DOHH2 (cell line): ENCODE results near the gene FMR1.

Experiments used
- H3F3A ChIP-seq: fragments of 200-600 bp; sonication (generic), shearing (Covaris generic); 2 replicates; pipeline ENCODE4 v1.6.0; 2016; ENCODE audit warnings: antibody characterized with exemption, mild to moderate bottlenecking; ENCODE audit not compliant: control insufficient read depth, insufficient read depth
- H3K27ac ChIP-seq: fragments of 200-600 bp; sonication (generic); 2 replicates; pipeline ENCODE4 v1.5.1; 2014; ENCODE audit warnings: low read depth, mild to moderate bottlenecking, low read length, moderate library complexity
- H3K27me3 ChIP-seq: fragments of 200-600 bp; sonication (generic); 2 replicates; pipeline ENCODE4 v1.6.1; 2014; ENCODE audit warnings: mild to moderate bottlenecking, low read length, mixed read lengths; ENCODE audit not compliant: control insufficient read depth
- H3K36me3 ChIP-seq: fragments of 200-600 bp; sonication (generic); 2 replicates; pipeline ENCODE4 v1.6.1; 2014; ENCODE audit warnings: mild to moderate bottlenecking, low read length, moderate library complexity, mixed read lengths; ENCODE audit not compliant: control insufficient read depth
- H3K4me1 ChIP-seq: fragments of 200-600 bp; sonication (generic); 2 replicates; pipeline ENCODE4 v1.6.1; 2014; ENCODE audit warnings: mild to moderate bottlenecking, low read length, mixed read lengths; ENCODE audit not compliant: control insufficient read depth
- H3K4me2 ChIP-seq: fragments of 200-600 bp; sonication (generic); 2 replicates; pipeline ENCODE4 v1.6.0; 2014; ENCODE audit warnings: mild to moderate bottlenecking, low read length, moderate library complexity
- H3K4me3 ChIP-seq: fragments of 200-600 bp; sonication (generic); 2 replicates; pipeline ENCODE4 v1.5.1; 2014; ENCODE audit warnings: mild to moderate bottlenecking, low read length, mixed read lengths
- H3K79me2 ChIP-seq: fragments of 200-600 bp; sonication (generic); 2 replicates; pipeline ENCODE4 v1.6.1; 2014; ENCODE audit warnings: mild to moderate bottlenecking, low read length, mixed read lengths; ENCODE audit not compliant: control insufficient read depth
- H3K9me2 ChIP-seq: fragments of 200-600 bp; sonication (generic); replicated peaks from 2 replicates; pipeline ENCODE4 v1.6.1; 2014; ENCODE audit warnings: mild to moderate bottlenecking, low read length, mixed read lengths; ENCODE audit not compliant: control insufficient read depth
- H3K9me3 ChIP-seq: fragments of 200-600 bp; sonication (generic); 2 replicates; pipeline ENCODE4 v1.6.1; 2014; ENCODE audit warnings: antibody characterized with exemption, low read length, mixed read lengths; ENCODE audit not compliant: control insufficient read depth, insufficient read depth
- H4K20me1 ChIP-seq: fragments of 200-600 bp; sonication (generic); 2 replicates; pipeline ENCODE4 v1.6.0; 2014; ENCODE audit warnings: low read depth, mild to moderate bottlenecking, antibody characterized with exemption, low read length, moderate library complexity; ENCODE audit not compliant: control insufficient read depth, insufficient read depth
- CTCF ChIP-seq: fragments of 200-600 bp; sonication (generic); IDR thresholded peaks from one replicate; pipeline ENCODE4 v1.5.1; 2014; ENCODE audit warnings: antibody characterized with exemption, mild to moderate bottlenecking, low read depth, low read length; ENCODE audit not compliant: poor library complexity, severe bottlenecking
- EZH2phosphoT487 ChIP-seq: fragments of 200-600 bp; sonication (generic); IDR thresholded peaks from 2 replicates; pipeline ENCODE4 v1.6.1; 2017; ENCODE audit warnings: borderline replicate concordance, mild to moderate bottlenecking, antibody characterized with exemption, low read length, moderate library complexity, mixed read lengths

Gene FMR1

GRCh38 chrX:147901461-147902126 is 10.1 kb upstream of the FMR1 start:
- Histone ChIP-seq H3K9me2 (no peaks in the 10 kb centered on the region), H3K27me3 (no peaks in the 10 kb centered on the region), H3K36me3 (no peaks in the 10 kb centered on the region), H3K79me2 (no peaks in the 10 kb centered on the region), H3K9me3 (no peaks in the 10 kb centered on the region), H4K20me1 (no peaks in the 10 kb centered on the region), H3K4me3 (no peak overlapping the region), H3K27ac (no peak overlapping the region), H3K4me1 (no peaks in the 10 kb centered on the region), H3K4me2 (no peak overlapping the region), H3F3A (no peaks in the 10 kb centered on the region)
- TF ChIP-seq CTCF: no peak

GRCh38 chrX:147902270-147902669 is 9.4 kb upstream of the FMR1 start:
- Histone ChIP-seq H3K9me2 (no peaks in the 10 kb centered on the region), H3K36me3 (no peaks in the 10 kb centered on the region), H3K4me2 (no peak overlapping the region), H3K4me1 (no peaks in the 10 kb centered on the region), H3K27me3 (no peaks in the 10 kb centered on the region), H4K20me1 (no peaks in the 10 kb centered on the region), H3F3A (no peaks in the 10 kb centered on the region), H3K4me3 (no peak overlapping the region), H3K79me2 (no peaks in the 10 kb centered on the region), H3K9me3 (no peaks in the 10 kb centered on the region), H3K27ac (no peak overlapping the region)
- no peak for TF ChIP-seq CTCF
- TF ChIP-seq EZH2phosphoT487: no peak

- H3K9me3 ChIP-seq: no peaks in the 10 kb centered on the region
- no peaks in the 10 kb centered on the region for H4K20me1 ChIP-seq
- peaks cover 11% of the 10 kb centered on the region for H3K79me2 ChIP-seq
- H3K36me3 ChIP-seq: no peaks in the 10 kb centered on the region
- no peak overlapping the region for H3K27ac ChIP-seq
- peaks cover 6% of the 10 kb centered on the region for H3K4me1 ChIP-seq
- no peak overlapping the region for H3K4me3 ChIP-seq
- H3F3A ChIP-seq: no peaks in the 10 kb centered on the region
- TF ChIP-seq CTCF: no peak
- no peak for TF ChIP-seq EZH2phosphoT487
- H3K27me3 ChIP-seq: no peaks in the 10 kb centered on the region
- no peaks in the 10 kb centered on the region for H3K9me2 ChIP-seq
- no peak overlapping the region for H3K4me2 ChIP-seq
These were observed 3.6 kb upstream of the FMR1 start for GRCh38 chrX:147908106-147908505.
